GM18511 (cell line): ENCODE measurements around the gene PRKAR1B.

Experiments used
- ATAC-seq: cut with Tn5 transposase; IDR thresholded peaks from one replicate; pipeline ENCODE4 v1.9.1; 2021; ENCODE audit warnings: mild to moderate bottlenecking, moderate library complexity; ENCODE audit not compliant: unreplicated experiment

The PRKAR1B gene

DNA sequence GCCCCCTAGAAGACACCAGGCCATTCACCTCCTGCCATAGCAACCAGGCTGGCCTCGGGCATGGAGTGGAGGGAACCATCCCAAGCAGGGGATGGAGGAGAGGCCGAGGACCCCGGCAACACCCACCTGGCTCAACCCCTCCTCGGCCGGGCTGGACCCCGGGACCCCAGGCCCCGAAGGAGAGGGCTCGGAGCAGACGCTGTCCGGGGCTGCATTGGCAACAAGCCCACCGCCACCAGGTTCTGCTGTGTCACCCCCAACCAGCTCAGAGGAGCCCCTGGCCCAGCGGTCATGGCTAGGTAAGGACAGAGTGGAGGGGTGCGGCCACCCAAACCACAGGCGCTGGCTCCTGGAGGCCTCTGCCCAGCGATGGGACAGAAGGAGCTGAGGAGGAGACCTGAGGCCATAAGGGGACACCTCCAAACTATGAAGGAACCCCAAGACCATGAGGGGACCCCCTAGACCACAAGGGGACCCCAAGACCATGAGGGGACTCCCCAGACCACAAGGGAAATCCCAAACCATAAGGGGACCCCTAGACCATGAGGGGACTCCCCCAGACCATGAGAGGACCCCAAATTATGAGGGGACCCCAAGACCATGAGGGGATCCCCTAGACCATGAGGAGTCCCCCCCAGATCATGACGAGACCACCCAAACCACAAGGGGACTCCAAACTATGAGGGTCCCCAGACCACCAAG lies 132.7 kb downstream of the PRKAR1B start:
- ATAC-seq, result no peak

- ATAC-seq, result peak; percentile 66
Observed at GRCh38 chr7:593324-594115, 133.6 kb downstream of the PRKAR1B start.

DNA sequence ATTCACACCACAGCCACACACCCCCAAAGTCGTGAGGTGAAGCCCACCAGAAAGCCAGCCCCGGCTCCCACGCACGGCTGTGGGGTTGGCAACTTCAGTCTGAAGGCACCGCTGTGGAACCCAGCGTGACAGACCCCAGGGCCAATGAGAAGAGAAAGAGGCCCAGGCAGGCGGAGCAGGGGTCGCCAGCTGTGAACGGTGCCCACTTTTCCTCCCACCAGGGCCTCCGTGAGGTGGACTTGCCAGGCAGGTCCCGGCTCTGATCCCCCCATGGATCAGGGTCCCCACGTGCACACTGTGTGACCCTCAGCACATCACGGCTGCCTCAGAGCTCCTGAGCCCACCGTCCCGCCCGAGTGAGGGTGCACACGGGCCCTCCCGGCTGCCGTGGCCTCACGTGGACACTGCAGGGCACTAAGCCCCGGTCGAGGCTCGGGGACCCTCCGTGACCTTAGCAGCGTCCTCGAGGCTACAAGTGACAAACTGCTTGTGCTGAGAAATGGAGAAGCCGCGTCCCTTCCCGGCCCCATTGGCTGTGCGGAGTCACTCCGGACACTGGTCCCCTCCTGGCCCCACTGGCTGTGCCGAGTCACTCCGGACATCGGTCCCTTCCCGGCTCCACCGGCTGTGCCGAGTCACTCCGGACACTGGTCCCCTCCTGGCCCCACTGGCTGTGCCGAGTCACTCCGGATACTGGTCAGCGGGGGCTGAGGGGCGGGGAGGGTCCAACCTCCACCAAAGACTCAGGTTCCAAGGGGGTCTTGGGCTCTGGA lies 135.0 kb downstream of the PRKAR1B start:
- no peak for ATAC-seq

GRCh38 chr7:590731-591551 lies 136.1 kb downstream of the PRKAR1B start:
- no peak for ATAC-seq

GRCh38 chr7:589781-590575 lies 137.1 kb downstream of the PRKAR1B start:
- ATAC-seq, result no peak

- ATAC-seq, result no peak
Observed at GRCh38 chr7:587767-588166, 139.3 kb downstream of the PRKAR1B start.

DNA sequence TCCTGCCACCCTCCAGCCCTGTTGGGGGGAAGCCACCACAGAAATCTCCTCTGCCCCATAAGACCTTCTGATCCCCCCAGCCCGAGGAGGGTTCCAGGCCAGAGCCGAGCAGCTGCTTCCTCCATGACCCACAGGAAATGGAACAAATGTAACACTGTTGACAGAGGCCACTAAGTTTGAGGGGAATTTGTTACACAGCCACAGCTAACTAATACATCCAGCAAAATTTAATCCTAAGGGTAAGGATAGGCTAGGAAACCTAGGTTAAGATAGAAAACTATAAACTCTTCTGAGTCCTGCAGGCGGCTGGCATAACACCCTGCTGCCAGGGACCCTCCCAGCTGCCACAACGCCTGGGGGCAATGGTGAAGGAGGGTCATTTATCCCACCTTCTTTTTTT lies 140.6 kb downstream of the PRKAR1B start:
- no peak for ATAC-seq

- peak; percentile 13 for ATAC-seq
Observed at GRCh38 chr7:585873-586272, 141.2 kb downstream of the PRKAR1B start.

DNA sequence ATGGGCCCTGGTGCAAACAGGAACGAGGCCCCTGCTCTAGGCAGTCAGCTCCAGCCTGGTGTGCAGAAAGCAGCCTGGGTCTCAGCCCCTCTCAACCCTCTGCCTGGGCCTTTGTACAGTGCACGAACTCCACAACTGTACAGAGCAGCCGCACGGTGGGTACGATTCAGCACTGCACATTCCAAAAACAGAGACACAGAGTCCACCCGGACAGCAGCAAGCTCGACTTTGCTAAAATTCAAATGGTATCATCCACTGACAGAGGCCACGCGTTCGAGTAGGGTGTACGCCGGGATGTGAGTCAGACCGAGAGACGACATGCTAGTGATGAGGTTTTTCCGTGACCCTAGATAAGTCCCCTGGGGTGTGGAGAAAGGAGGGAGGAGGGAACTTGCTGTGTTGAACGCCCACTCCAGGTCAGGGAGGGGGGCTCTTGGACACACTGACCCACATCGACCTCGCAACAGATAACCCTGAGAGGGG lies 141.8 kb downstream of the PRKAR1B start:
- ATAC-seq, result peak; percentile 77

- ATAC-seq, result no peak
Observed at GRCh38 chr7:584820-585219, 142.3 kb downstream of the PRKAR1B start.

- no peak for ATAC-seq
Observed at GRCh38 chr7:584122-584465, 143.0 kb downstream of the PRKAR1B start.

DNA sequence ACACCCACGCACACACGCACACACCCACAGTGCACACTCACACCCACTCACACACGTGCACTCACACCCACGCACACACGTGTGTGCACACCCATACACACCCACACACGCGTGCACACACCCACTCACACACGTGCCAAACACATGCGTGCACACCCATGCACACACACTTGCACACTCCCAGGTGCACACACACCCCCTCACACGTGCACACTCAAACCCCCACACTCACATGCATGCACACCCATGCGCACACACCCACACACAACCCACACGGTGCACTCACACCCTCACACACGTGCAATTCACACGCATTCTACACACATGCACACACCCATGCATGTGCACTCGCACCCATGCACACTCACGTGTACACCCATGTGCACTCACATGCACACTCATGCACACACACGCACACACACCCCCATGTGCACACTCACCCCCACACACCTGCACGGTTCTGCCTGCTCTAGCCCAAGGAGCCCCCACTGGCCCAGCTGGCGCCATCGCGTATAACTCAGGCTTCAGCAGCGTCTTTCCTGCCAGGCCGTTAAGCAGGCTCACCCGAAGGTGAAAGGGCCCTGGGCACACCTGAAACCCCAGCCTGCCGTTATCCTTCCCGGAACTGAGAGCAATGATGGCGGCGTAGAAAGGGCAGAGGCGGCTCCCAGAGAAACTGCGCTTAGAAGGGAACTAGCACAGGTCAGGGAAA lies 143.5 kb downstream of the PRKAR1B start:
- no peak for ATAC-seq

DNA sequence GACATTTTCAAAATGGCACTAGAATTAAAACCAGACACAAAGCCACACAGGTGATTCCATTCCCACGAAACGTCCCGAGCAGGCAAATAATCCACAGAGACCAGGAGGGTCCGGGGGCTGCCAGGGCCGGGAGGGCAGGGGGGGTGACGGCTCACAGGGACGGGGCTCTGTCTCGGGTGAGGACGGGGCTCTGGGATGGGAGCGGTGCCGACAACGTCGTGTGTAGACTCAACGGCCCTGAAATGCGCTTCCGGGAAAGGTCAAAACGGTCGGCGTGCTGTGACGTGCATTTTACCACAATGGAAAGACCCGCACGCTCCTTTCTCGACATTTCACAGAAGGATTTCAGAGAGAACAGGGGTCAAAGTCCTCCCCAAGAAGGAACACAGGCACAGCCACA lies 144.2 kb downstream of the PRKAR1B start:
- no peak for ATAC-seq

- no peak for ATAC-seq
Observed at GRCh38 chr7:582081-582835, 144.8 kb downstream of the PRKAR1B start.

DNA sequence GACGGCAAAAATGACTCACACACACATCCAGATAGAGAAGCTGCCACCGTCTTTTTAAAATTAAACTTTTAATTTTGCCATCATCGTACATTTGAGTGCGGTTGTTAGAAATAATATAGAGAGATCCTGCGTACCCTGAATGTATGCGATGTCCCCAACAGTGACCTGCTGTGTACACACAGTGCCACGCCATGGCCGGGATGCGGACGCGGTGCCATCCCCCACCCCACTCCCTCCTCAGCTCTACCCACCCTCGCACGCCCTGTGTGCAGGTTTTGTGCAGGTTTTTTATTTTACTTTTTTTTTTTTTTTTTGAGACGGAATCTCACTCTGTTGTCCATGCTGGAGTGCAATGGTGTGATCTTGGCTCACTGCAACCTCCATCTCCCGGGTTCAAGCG lies 148.7 kb downstream of the PRKAR1B start:
- no peak for ATAC-seq

- ATAC-seq, result no peak
Observed at GRCh38 chr7:577741-578370, 149.2 kb downstream of the PRKAR1B start.

DNA sequence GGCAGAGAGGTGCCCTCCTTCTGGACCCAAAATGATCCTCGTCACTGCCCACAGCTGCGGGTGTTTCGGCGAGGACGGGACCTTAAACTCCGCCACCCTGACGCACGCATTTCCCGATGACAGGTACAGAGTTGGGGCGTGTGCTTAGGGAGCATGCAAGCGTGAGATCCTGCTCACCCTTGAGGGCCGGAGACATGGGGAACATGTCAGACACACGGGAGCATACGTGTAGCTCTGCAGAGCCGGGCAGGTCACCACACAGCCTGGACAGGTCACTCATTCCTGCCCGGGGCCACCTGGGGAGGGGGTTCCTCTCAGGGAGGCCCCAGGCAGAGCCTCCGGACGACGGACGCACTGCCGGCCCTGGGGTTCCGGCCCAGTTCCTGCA lies 149.8 kb downstream of the PRKAR1B start:
- ATAC-seq, result no peak
